ENCODE results near the gene WWOX. TPM values are rescaled to one million over a fixed set of nuclear protein-coding genes. Genes with fewer than 3 reads are reported as not detected.

WWOX gene
- total and polyA plus RNA-seq, 2 of the 8 experiments (the other 6 are each of a cell fraction or from before 2014, with no cell fraction given): 5.4 to 16.7 TPM

GRCh38 chr16:78224342-78224741, 124.9 kb downstream of the WWOX start:
- Histone ChIP-seq H3K14ac (ENCODE audit: insufficient read length) (no peak overlapping the region), H2BK120ac (replicated peaks; ENCODE audit: low read depth, low read length) (no peak overlapping the region), H2BK12ac (ENCODE audit: low read depth, low read length) (no peak overlapping the region), H4K8ac (ENCODE audit: extremely low read depth, insufficient read depth, low read length) (no peak overlapping the region), H3K4ac (replicated peaks; ENCODE audit: insufficient read length, low read depth, low read length) (no peak overlapping the region), H3K23me2 (ENCODE audit: low read depth, low read length) (no peaks in the 10 kb centered on the region), H3K27ac (ENCODE audit: low read depth, low read length) (no peak overlapping the region), H3K4me2 (ENCODE audit: insufficient read depth in 1 of 2, low read depth in 2 of 2, low read length in 2 of 2) (no peak overlapping the region), H2BK15ac (ENCODE audit: low read length) (no peak overlapping the region), H3K9me3 (ENCODE audit: insufficient read depth in 2 of 2, low read depth in 1 of 2, low read length in 1 of 2) (no peaks in the 10 kb centered on the region), H2AK5ac (ENCODE audit: low read depth, low read length) (no peak overlapping the region), H4K91ac (replicated peaks; ENCODE audit: insufficient read length, low read length) (no peak overlapping the region), H4K20me1 (replicated peaks in 1 of 2; ENCODE audit: control insufficient read depth in 1 of 2, insufficient read depth in 2 of 2, low read length in 2 of 2) (no peaks in the 10 kb centered on the region), H4K5ac (ENCODE audit: insufficient read length, low read depth, low read length) (no peak overlapping the region), H3K79me1 (ENCODE audit: low read depth, low read length) (no peaks in the 10 kb centered on the region), H2BK20ac (ENCODE audit: low read length) (no peak overlapping the region), H3K23ac (ENCODE audit: insufficient read length) (no peak overlapping the region), H3K27me3 (replicated peaks in 1 of 4; ENCODE audit: control insufficient read depth in 3 of 4, extremely low read depth in 1 of 4, insufficient read depth in 3 of 4, low read length in 3 of 4) (no peaks in the 10 kb centered on the region), H3K36me3 (ENCODE audit: control insufficient read depth in 2 of 4, insufficient read depth in 4 of 4, low read length in 3 of 4) (no peaks in the 10 kb centered on the region), H2AFZ (ENCODE audit: low read length) (no peak overlapping the region), H3K4me3 (ENCODE audit: extremely low read depth in 1 of 4, insufficient read depth in 2 of 4, low read depth in 3 of 4, low read length in 4 of 4) (no peak overlapping the region), H3K4me1 (replicated peaks in 1 of 4; ENCODE audit: control insufficient read depth in 3 of 4, insufficient read depth in 4 of 4, low read length in 3 of 4) (no peaks in the 10 kb centered on the region), H3K9ac (replicated peaks in 1 of 4; ENCODE audit: extremely low read depth in 1 of 4, low read depth in 3 of 4, low read length in 3 of 4) (no peak overlapping the region), H3K79me2 (ENCODE audit: control insufficient read depth in 1 of 2, insufficient read depth in 2 of 2, low read length in 2 of 2) (no peaks in the 10 kb centered on the region), H3K56ac (replicated peaks; ENCODE audit: insufficient read length, low read depth, low read length) (no peak overlapping the region), H2BK5ac (ENCODE audit: low read depth, low read length) (no peak overlapping the region), H3K18ac (ENCODE audit: extremely low read depth, low read length) (no peak overlapping the region)
- CTCF ChIA-PET (ENCODE audit: partially characterized antibody): interaction anchor here (0.6 to 1.5 kb wide), 3 partner anchors 10 to 477 kb away, joined by 3 to 6 read pairs (median 3); no protein-coding TSS in a partner anchor
- DNase-seq (ENCODE audit: low read depth in 1 of 2, low spot score in 2 of 2) (no peak), FAIRE-seq (no peak)
- POLR2A ChIA-PET (ENCODE audit: partially characterized antibody): no interaction called here
- WGBS, 2 experiments (ENCODE audit: extremely low coverage in 1 of 2, insufficient coverage in 1 of 2, insufficient read length in 1 of 2, insufficient replicate concordance in 2 of 2, low coverage in 1 of 2, low lambda C conversion rate in 2 of 2, missing lambda C conversion rate in 1 of 2): 77% methylated on average over 2 of the region's 2 CpGs; no CpG with 5 or more reads in 1 of the 2 experiments
- TF ChIP-seq TAF7 (optimal IDR thresholded peaks at IDR 0.05; ENCODE audit: borderline replicate concordance, low read depth, low read length): no peak
- TF ChIP-seq NANOG (IDR thresholded peaks at IDR 0.05; ENCODE audit: insufficient read depth, low read depth, low read length, poor library complexity, severe bottlenecking): no peak
- TF ChIP-seq RXRA (IDR thresholded peaks at IDR 0.05; ENCODE audit: insufficient read depth, low read depth, low read length): no peak
- no peak for TF ChIP-seq CTBP2 (IDR thresholded peaks at IDR 0.05; ENCODE audit: borderline replicate concordance, insufficient read depth, insufficient read length, low read length)
- TF ChIP-seq YY1 (IDR thresholded peaks at IDR 0.05; ENCODE audit: low read depth, low read length): no peak
- no peak for TF ChIP-seq SRF (IDR thresholded peaks at IDR 0.05; ENCODE audit: low read depth, low read length)
- no peak for TF ChIP-seq BCL11A (IDR thresholded peaks at IDR 0.05; ENCODE audit: low read depth in 2 of 2, low read length in 2 of 2)
- TF ChIP-seq CBX5 (IDR thresholded peaks at IDR 0.05; ENCODE audit: low read depth, low read length): no peak
- TF ChIP-seq FOSL1 (IDR thresholded peaks at IDR 0.05; ENCODE audit: insufficient read depth, low read depth, low read length): no peak
- TF ChIP-seq SUZ12 (IDR thresholded peaks at IDR 0.05; ENCODE audit: low read length): no peak
- no peak for TF ChIP-seq RAD21 (IDR thresholded peaks at IDR 0.05 in 1 of 2, conservative IDR thresholded peaks at IDR 0.05 in 1 of 2; ENCODE audit: low read depth in 2 of 2, low read length in 2 of 2)
- TF ChIP-seq NRF1 (IDR thresholded peaks at IDR 0.05; ENCODE audit: low read depth, low read length): no peak
- no peak for TF ChIP-seq SIRT6 (IDR thresholded peaks at IDR 0.05; ENCODE audit: low read length)
- no peak for TF ChIP-seq MAX (IDR thresholded peaks at IDR 0.05)

Data from H1 (cell line).